Myocyte (in vitro differentiated cells): ENCODE results near the gene PNPLA6. TPM values are rescaled to one million over a fixed set of nuclear protein-coding genes. Genes with fewer than 3 reads are reported as not detected.

Experiments used
- DNase-seq: peaks from one replicate; pipeline ENCODE4 v3.0.0-alpha.2; 2012; ENCODE audit warnings: low read depth
- total RNA-seq: library from RNA; depleted of rRNA; stranded (reverse); fragments of >200 nt; gene quantifications from 2 replicates; pipeline ENCODE4 v1.2.3, GENCODE V29; 2014

The PNPLA6 gene
- total RNA-seq, 1 donor from 2014 or later: 92.8 TPM

- no peak for DNase-seq
These were observed 20.3 kb upstream of the PNPLA6 start for GRCh38 chr19:7515110-7515644.

GRCh38 chr19:7515645-7516151 is 19.8 kb upstream of the PNPLA6 start, which contains the start of gene ZNF358:
ZNF358 (plus strand) TSS chr19:7516103; CDS start chr19:7519243, 3,140 bp downstream.
- peak; percentile 77 for DNase-seq

- no peak for DNase-seq
These were observed 19.2 kb upstream of the PNPLA6 start for GRCh38 chr19:7516333-7516732.

- DNase-seq: no peak
These were observed 18.6 kb upstream of the PNPLA6 start for GRCh38 chr19:7516878-7517277.

- no peak for DNase-seq
These were observed 16.0 kb upstream of the PNPLA6 start for GRCh38 chr19:7519361-7520130.

- no peak for DNase-seq
These were observed 15.1 kb upstream of the PNPLA6 start for GRCh38 chr19:7520131-7521051.

- DNase-seq: no peak
These were observed 13.9 kb upstream of the PNPLA6 start for GRCh38 chr19:7521551-7522071.

GRCh38 chr19:7522072-7522922 is 13.2 kb upstream of the PNPLA6 start, which contains the start of gene MCOLN1:
MCOLN1 (plus strand) TSS chr19:7522624; CDS start chr19:7522751, 127 bp downstream.
- DNase-seq: peak; percentile 98

- no peak for DNase-seq
These were observed 12.4 kb upstream of the PNPLA6 start for GRCh38 chr19:7522923-7523667.

- no peak for DNase-seq
These were observed 11.0 kb upstream of the PNPLA6 start for GRCh38 chr19:7524523-7524922.

GRCh38 chr19:7524992-7525739 is 10.4 kb upstream of the PNPLA6 start:
- no peak for DNase-seq

GRCh38 chr19:7526059-7526929 is 9.2 kb upstream of the PNPLA6 start:
- DNase-seq: no peak

GRCh38 chr19:7527516-7528191 is 7.9 kb upstream of the PNPLA6 start:
- DNase-seq: no peak

- DNase-seq: no peak
These were observed 7.4 kb upstream of the PNPLA6 start for GRCh38 chr19:7528192-7528519.

GRCh38 chr19:7528522-7529245 is 6.8 kb upstream of the PNPLA6 start:
- DNase-seq: no peak

GRCh38 chr19:7529246-7529600 is 6.3 kb upstream of the PNPLA6 start:
- no peak for DNase-seq
